CD4-positive, alpha-beta T cell treated with Interleukin-2 at 100 ng/mL for 4 hours (primary cell): ENCODE data around the gene AK9.

Source experiments
- DNase-seq: peaks from one replicate; pipeline ENCODE4 v3.0.0-alpha.2; 2020; ENCODE audit warnings: low spot score

The AK9 gene

DNA sequence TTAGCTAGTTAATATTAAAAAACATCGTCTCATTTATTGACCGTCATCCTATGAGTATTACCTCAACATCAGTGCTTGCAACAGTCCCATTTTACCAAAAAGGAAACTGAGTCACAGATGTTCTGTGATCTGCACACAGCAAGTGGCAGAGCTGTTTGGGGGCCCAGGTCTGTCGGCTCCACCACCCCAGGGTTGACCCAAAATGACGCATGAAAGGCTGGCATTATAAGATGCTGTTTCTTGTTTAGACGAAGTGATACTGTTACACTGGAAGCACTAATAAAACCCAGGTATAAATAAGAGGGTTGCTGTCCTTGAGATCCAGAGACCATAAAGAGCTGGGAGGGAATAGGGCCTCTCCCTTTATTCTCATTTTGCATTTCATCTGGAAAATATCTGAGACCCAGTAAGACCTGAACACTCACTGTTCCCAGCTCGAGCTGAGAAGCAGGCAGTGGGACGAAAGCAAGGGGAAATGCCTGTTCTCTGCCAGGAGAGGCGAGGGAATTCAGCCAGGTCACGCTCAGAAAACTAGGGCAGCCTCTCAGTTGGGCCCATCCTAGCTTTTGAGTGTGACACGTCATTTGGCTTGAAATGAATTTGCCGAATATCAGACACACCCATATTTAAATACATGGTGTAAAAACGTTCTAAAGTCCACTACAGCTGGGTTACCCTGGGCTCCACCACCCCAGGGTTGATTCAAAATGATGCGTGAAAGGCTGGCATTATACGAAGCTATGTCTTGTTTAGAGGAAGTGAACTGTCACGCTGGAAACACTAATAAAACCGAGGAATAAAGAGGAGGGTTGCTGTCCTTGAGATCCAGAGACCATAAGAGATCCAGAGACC is 234.1 kb downstream of the AK9 start:
- no peak for DNase-seq

DNA sequence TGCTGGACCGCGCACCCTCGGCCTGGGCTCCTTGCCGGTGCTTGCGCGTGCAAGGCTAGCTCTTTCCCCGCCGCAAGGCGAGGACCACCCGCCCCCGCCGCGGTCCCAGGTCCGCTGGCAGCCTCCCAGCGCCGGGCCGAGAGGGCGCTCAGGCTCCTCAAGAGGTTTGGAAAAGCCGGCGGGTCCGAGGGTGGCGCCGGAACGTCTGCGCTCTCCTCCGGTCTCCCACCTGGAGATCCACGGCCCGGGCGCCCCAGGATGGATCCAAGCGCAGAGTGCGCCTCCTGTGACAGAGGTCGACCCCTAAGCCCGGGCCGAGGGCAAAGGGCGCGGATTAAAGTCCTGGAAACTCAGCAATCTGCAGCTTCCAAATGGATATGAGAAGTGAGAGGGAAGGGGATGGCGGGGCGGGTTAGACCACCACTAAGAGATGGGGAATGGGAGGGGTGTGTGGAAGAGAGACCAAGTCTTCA is 234.9 kb downstream of the AK9 start:
- DNase-seq = no peak

DNA sequence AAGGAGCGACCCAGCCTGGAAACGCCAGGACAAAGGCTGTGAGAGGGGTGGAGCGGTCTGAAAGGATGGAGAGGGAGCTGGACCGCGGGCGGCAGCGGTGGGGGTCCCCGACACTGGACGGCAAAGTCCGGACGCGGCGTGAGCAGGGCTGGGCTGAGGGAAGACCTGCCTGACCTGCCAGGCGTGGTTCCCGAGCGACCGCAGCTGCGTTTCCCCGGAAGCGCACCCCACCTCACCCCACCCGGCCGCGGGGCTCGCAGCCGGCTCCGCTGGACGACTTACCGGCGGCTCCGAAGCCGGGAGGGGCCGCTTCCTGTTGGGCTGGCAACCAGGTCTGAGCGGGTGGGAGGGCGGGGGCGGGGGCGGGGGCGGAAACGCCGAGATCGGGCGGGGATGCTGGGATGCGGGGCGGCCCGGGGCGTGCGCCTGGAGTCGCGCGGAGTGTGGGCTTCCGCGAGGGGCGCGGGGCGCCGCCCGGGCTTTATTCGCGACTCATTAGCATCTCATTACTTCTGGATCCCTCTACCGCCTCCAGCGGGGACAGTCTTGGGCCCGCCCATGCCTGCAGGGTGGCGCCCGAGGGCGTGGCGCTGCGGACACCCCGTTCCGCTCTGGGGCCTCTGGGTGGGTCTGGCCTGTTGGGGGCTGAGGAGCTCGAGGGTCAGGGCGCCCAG is 235.4 kb downstream of the AK9 start, which contains the start of gene MICAL1:
Gene MICAL1 (minus strand): TSS at position 336 of the 674 bp plus-strand sequence. CDS start 1,576 bp downstream, outside the sequence.
- peak; percentile 76 for DNase-seq

DNA sequence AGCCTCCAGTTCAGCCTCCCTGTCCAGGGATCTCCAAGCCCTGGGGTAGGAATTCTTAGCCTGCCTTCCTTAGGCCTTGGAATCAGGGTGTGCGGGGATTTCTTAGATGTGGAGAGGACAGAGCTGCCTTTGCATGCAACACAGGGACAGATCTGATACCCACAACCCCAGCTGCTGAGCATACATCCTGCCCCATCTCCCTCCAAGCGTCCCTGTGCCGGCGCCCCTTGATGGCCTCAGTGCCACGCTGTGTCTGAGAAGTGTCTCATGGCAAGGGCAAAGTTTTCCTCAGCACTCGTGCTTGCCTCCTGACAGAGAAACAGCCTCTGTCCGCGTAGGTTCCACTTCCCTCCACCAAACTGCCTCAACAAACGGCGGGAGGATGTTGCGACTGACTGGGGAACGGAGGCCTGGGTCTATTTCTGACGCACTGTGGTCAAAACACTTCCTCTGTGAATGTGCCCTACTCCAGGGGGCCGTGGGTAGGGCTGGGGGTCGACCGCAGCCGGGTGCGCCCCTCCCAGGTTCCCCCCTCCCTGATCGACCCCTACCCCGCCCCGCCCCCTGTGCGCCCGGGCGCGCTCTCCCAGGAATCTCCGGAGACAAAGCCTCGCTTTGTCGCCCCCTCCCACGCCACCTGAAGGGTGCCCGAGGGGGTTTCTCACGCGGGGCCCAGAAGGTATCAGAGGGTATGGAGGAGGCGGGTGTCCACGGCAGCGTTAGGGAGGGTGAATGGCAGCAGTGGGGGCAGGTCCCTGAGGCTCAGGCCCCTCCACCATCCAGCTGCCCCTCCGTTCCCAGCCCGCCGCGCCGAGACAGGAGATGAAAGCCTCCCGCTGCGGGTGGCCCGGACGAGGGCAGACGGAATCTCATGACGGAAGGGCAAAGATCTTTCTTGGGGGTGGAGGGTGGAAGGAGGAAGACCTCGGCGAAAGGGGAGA is 236.2 kb downstream of the AK9 start:
- peak; percentile 72 for DNase-seq

DNA sequence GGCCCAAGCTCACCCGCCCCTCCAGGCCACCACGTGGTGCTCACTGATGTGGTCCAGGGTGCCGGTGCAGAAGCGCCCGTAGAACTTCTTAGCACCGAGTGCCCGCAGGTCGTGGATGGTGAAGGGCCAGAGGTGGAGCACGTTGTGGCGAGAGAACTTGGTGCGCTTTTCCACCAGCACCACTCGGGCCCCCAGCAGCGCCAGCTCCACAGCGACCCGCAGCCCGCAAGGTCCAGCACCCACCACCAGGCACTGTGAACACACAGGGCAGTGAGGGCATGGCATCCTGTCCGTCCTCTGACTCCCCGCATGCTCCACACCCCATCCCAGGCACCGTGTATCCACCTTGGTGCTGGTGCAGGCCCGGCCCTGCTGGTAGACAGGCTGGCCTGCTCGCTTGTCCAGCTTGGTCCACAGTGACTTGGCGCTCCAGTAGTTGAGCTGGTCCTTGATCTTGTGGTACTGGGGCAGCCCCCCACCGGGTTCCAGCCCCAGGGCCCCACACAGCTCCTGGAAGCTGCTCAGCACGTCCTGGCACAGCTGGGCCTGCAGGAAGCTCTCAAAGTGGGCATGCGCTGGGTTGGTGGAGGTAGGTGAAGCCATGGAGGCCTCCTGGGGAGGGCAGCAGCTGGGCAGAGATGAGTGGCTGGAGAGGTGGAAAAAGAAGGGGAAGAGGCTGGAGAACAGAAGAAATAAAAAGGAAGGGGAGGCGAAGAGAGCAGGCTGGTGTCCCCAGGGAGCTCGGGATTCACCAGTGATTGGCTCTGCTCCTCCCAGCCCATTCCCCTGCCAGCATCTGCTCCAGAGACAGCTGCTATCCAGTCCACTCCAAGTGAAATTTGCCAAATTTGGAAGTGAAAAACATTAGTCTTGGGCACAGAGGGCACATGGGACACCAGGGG is 237.2 kb downstream of the AK9 start:
- no peak for DNase-seq

DNA sequence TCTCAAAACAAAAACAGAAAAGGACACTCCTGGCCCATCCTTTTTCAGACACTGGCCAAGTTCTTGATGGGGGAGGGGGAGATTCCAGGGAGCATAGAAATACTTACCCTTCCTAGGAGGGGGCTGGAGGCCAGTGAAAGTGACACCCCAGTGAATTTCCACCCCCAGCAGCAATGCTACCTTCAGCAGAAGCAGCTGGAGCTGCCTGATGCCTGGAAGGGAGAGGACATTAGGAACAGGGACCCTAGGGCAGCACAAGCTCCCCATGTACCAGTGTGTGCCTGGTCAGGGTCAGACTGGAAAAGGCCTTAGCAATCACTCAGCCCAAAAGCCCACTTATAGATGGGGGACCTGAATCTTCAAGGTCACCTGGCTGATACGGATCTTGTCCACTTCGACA is 237.8 kb downstream of the AK9 start:
- no peak for DNase-seq

DNA sequence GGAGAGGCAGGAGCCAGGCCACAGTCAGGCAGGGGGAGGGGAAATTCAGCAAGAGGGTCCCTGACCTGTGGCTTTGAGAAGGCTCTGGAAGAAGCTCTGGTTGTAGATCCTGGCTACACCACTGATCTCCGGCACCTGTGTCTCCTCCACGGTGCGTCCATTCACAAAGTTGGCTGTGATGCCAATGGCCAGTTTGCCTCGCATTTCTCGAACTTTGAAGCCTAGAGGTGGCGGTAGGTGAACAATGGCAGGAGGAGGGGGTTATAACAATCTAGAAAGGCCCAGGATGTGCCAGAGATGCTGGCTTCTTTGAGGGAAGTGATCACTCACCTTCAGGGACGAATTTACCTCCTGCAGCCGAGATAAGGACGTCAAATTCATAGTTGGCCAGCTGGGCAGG is 238.8 kb downstream of the AK9 start:
- no peak for DNase-seq

DNA sequence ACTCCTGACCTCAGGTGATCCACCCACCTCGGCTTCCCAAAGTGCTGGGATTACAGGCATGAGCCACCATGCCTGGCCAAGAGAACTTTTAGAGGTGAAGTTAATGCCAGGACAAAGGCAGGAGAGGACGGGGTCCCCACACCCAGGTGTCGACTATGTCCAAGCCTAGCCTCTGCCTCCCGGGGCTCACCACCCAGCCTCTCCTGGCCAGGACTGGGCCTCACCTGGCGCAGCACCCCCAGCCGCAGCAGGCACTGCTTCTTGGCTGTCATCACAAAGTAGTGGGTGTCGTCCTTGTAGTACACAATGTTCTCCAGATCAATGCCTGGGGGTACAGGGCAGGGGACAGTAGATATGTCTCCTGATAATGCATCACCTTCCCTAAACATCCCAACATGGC is 239.6 kb downstream of the AK9 start:
- DNase-seq = no peak

DNA sequence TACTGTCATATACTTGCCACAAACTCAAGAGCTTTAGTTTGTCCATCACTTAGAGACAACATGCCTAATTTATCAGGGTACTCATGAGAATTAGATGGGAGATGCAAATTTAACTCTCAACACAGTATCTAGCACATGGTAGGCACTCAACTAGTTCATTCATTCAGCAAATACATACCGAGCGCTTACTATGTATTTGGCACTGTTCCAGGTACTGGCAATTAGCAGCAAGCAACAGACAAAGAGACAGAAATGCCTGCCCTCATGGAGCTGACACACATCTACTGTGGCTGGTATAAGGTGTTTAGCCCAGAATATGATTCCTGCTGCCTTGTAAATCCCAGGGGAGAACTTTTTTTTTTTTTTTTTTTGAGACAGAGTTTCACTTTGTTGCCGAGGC is 240.2 kb downstream of the AK9 start:
- no peak for DNase-seq

DNA sequence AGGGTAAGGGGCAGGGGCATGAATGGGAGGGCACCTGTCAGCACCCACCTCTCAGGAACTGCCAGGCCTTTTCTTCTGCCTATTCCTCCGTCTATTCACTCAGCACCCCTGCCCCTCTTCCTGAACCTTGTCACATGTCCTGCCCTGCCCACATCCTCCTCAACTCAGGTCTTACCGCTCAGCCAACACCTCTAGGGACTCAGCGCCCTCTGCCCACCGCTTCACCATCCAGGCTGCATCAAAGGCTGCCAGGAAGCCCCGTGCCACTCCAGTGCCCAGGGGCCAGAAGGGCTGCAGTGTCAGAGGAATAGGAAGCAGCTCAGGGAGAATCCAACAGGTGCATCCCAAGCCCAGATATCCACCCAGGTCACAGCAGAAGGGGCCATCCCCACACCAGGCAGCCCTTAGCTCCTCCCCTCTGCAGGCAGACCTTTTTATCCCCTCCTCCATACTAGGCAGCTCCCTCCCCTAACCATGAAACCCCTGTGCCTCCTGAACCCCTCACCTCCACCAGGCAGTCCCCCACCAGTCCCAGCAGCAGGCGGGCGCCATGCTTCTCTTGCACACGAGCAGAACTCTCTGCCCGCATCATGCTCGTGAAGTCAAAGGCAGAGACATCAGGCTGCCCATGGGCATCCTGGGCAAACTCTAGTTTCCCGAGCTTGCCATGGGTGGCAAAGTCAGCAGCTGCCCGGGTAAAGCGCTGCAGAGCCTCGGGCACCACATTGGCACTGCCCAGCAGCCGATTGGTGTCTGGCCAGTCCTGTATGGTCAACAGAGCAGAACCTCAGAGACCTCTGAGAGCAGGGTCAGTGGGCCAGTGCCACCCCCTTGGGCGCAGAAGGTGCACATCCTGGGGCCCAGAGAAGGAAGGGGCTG is 241.0 kb downstream of the AK9 start:
- peak; percentile 36 for DNase-seq

DNA sequence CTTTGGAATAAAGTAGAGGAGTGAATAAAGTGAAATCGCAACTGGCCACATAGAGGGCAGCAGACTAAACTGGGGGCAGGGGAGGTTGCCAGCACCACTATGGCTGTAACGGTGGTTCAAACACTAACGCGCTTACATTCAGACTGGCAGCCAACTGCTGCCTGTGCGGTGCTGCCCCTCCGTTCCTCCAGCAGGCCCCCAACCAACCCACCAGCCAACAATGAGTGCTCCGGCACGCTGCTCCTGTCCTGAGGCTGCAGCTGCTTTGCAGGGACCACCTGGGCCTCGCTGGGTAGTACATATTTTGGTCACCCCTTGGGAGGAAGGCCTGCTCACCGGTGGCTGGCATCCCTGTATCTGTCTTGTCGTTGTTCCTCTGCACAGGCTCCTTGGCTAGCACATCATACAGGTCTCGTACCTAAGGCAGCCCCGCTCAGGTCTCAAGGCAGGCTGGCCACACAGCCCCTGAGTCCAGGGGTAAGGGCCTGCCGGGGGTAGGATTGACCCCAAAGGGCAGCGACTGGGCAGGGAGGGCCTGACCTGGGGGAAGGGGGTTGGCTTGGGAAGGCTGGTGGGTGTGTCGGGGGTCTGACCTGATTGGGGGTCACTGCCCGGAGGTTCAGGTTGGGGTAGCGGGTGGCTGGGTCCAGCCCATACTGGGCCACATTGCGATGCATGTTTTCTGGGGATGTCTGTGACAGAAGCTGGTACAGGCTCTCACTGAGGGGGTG is 241.8 kb downstream of the AK9 start:
- no peak for DNase-seq

DNA sequence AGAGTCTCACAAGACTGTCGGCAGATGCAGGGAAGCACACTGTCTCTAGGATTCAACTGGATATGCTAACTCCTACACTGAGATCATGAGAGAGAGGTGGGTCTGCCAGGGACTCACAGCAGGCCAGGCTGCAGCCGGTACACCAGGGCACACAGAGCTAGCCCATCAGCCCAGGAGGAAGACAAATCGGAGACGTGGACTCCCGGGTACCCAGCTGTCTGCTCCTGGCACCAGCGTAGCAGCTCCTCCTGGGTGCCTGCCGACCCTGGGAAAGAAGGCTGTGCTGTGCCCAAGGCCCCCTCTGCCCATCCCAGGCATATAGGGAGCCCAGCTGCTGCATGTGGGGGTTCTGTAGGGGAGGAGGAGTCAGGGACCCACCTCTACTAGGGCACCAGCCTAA is 242.4 kb downstream of the AK9 start:
- no peak for DNase-seq

DNA sequence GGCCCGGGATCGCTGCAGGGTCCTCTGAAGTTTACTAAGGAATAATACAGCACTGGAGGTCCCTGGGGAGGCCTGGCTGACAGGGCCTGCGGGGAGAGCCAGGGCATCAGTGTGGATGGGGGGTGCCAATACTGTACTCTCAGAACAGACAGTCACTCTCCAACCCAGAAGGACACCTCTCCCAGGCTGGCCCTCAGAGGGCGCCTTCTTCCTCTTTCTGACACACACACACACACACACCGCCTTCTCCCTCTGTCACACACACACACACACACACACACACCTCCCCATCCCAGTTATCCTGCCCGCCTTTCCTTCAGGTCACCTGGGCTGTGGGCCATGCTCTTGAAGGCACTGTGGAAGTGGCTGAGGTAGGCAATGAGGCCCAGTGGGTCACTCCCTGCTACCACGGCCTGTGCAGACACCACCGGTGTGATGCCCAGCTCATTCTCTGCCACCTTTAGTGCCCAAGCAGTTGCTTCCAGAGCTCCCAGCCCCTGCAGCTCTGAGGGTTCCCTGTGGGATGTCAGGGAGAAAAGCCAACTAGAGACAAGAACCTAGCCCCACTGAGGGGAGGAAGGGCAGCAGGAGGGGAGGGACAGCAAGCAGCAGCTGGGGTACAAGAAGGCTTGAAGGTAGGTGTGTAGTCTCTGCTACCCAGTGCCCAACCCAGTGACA is 243.0 kb downstream of the AK9 start:
- no peak for DNase-seq

DNA sequence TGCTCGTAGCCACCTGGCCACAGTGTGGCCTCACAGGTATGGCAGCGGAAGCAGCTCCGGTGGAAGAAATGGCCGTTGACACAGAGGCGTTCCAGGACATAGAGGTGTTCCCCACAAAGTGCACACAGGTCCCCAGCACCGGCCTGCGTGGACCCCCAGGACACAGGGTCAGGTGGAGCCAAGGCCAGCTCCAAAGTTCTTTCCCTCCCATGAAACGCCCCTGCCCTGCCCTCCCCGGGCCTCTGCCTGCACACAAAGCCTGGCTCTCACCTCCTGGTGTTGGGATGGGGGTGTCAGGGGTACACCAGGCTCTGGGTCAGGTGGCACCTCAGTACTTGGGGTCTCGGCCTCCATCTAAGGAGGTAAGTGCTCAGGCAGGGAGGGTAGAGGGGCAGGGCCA is 243.9 kb downstream of the AK9 start:
- no peak for DNase-seq

DNA sequence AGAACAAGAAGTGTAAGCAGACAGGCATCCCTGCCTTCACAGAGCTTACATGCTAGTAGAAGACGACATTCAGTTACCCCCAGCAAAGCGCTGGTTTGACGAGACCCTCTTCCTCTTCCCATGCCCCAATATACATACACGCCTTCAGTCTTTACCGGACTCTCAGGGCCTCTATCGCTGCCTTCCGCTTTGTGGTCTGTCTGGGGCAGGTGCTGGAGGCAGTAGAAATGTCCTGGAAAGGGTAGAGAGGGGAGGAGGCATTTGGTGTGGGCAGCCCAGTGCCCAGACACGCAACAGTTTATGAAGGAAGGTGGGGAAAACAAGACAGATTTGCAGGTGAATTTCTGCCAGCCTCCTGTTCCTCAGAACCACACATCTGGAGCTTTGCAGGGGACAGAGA is 244.5 kb downstream of the AK9 start:
- no peak for DNase-seq

DNA sequence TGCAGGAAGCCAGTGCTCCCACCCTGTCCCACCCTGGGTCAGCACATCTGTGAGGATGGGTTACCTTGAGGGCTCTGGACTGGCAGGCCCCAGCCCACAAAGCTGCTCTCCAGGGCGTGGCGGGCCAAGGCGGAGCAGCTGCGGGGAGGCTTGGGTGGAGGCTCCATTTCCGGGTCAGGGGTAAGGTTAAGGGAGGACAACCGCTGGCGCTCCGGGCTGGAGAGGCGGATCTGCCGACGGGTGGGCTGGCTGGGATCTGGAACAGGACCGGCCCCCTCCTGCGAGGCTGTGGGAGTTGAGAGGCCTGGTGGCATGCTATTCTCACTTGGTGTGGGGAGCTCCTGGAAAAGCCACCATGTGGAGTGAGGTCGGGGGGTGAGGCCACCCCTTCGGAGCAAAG is 244.9 kb downstream of the AK9 start:
- DNase-seq = no peak

DNA sequence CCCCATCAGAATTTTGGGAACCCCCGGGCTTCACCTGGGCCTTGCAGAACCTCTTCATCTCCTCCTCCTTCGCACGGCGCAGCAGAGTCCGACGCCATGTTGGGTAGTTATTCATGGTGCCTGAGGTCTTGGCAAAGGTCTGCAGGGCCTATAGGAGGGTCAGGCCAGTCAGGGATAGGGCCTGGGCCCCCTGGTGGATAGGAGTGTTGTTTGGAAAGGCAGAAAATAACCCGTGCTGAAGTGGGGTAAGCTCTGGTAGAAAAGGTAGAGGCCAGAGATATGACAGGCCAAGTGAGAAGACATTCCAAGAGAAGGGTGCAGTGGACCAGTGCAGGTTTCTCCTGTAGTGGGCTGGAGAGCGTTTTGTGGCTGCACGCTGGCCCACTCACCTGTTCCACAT is 245.6 kb downstream of the AK9 start:
- no peak for DNase-seq

DNA sequence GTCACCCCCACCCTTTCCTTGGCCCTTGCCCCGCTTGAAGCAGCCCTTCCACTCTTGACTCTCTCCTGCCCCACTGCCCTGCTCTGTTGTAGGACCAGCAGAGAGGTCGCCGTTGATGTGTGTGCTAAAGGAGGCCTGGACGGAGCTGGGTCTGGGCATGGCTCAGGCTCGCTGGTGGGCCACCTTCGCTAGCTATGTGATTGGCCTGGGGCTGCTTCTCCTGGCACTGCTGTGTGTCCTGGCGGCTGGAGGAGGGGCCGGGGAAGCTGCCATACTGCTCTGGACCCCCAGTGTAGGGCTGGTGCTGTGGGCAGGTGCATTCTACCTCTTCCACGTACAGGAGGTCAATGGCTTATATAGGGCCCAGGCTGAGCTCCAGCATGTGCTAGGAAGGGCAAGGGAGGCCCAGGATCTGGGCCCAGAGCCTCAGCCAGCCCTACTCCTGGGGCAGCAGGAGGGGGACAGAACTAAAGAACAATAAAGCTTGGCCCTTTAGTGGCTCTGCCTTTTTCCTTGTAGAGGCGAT is 247.5 kb downstream of the AK9 start:
- no peak for DNase-seq
